ENCODE results near the gene MYOT. TPM values are rescaled to one million over a fixed set of nuclear protein-coding genes. Genes with fewer than 3 reads are reported as not detected.
"Not testable (repeated sequence)": the region's sequence is repeated elsewhere in the genome, so short reads cannot be mapped to it uniquely, and the experiment has no call there.

The MYOT gene
- total RNA-seq, 2 donors from 2014 or later, result not detected

GRCh38 chr5:137862251-137862650, 5.4 kb upstream of the MYOT start:
- H3K36me3 Mint-ChIP-seq (ENCODE audit: insufficient read depth in 2 of 2), result no peaks in the 10 kb centered on the region
- H3K4me3 Mint-ChIP-seq, result no peak overlapping the region
- peaks cover 0 to 2% of the 10 kb centered on the region in 2 donors for H3K9me3 Mint-ChIP-seq
- no peaks in the 10 kb centered on the region for H3K27me3 Mint-ChIP-seq (ENCODE audit: low read depth)
- H3K4me1 Mint-ChIP-seq (ENCODE audit: low read depth), result peaks cover 18% of the 10 kb centered on the region
- H3K27ac Mint-ChIP-seq, result no peak overlapping the region
- ATAC-seq (replicated peaks in 1 of 2), result no peak
- no peak for DNase-seq

GRCh38 chr5:137863653-137864052, 4.0 kb upstream of the MYOT start:
- not testable (repeated sequence) for H3K4me1 Mint-ChIP-seq (ENCODE audit: low read depth); H3K27me3 Mint-ChIP-seq (ENCODE audit: low read depth); DNase-seq; H3K4me3 Mint-ChIP-seq; H3K36me3 Mint-ChIP-seq (ENCODE audit: insufficient read depth in 2 of 2); ATAC-seq (replicated peaks in 1 of 2); H3K27ac Mint-ChIP-seq; H3K9me3 Mint-ChIP-seq

DNA sequence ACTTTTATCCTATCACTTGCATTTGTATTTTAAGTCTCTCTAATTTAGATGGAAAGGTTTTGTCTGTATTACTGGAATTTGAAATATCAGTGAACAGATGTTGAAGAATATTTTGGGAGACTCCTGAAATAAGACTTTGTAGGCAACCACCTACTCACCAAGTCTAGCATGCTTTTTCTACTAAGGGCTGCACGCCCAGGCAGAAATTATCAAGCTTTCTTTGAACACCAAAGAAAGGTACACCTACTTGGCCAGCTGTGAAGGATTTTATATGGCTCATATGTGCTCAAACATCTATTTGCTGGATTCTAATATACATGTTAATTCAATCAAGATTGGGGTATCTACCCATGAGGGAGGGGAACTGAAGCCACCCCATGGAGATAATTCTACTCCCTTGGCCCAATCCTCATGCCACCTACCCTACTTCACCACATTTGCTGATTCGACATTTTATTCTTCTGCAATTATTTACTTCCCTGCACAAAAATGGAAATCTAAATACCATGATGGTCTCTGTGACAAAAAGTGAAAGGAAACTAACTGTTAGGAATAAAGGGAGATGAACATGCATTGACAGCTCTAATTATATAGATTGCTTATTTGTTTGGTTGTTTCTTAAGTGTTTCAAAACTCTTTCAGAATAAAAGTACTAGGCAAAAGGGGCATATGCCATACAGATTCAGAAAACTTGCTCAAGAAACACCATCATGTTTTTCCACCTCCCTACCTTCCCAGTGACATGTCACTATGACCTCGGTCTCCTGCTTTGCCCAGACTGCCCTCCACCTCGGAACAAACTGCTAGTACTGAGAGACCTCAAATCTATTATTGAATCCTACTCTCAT, 895 bp upstream of the MYOT start:
- Mint-ChIP-seq H3K36me3 (ENCODE audit: insufficient read depth in 2 of 2) (no peaks in the 10 kb centered on the region), H3K4me3 (no peak overlapping the region), H3K27ac (no peak overlapping the region), H3K27me3 (ENCODE audit: low read depth) (no peaks in the 10 kb centered on the region), H3K4me1 (ENCODE audit: low read depth) (peaks cover 4% of the 10 kb centered on the region), H3K9me3 (peaks cover 0 to 1% of the 10 kb centered on the region in 2 donors)
- ATAC-seq (replicated peaks in 1 of 2), result no peak
- DNase-seq, result no peak

DNA sequence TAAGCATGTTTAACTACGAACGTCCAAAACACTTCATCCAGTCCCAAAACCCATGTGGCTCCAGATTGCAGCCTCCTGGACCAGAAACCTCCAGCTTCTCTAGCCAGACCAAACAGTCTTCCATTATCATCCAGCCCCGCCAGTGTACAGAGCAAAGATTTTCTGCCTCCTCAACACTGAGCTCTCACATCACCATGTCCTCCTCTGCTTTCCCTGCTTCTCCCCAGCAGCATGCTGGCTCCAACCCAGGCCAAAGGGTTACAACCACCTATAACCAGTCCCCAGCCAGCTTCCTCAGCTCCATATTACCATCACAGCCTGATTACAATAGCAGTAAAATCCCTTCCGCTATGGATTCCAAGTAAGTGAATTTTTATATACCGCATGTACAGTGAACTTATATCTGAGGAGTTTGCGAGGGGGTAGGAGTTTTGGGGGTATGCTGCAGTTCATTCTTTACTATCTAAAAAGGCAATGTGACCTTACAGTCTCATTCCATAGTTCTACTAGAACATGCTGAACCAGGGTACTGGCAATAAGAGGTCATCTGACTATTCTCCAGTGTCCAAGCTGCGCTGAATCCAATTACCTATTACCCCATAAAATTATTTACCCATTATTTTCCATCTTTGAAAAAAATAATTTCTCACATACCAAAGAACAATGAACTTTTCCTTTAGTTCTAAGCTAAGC, 3.1 kb downstream of the MYOT start:
- no peaks in the 10 kb centered on the region for H3K27me3 Mint-ChIP-seq (ENCODE audit: low read depth)
- DNase-seq, result no peak
- no peaks in the 10 kb centered on the region for H3K36me3 Mint-ChIP-seq (ENCODE audit: insufficient read depth in 2 of 2)
- H3K4me1 Mint-ChIP-seq (ENCODE audit: low read depth), result no peaks in the 10 kb centered on the region
- no peaks in the 10 kb centered on the region for H3K9me3 Mint-ChIP-seq
- H3K4me3 Mint-ChIP-seq, result no peak overlapping the region
- no peak overlapping the region for H3K27ac Mint-ChIP-seq
- ATAC-seq (replicated peaks in 1 of 2), result no peak

DNA sequence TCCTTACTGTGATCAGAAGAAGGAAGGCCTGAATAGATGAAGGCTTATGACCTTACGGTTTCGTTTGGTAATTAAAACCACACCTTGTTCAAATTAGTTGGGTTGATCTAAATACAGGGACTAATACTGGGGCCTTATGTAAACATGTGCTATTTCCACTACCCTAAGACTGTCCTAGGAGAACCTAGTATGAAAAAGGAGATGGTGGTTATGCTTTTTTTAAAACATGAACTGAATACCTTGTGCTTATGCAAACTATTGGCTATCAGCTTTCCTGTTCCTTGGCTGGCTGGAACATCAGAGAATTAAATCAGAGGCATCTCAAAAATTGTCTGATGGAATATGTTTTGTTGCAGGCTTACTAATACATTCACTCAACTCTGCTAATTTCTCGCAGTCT, 3.9 kb downstream of the MYOT start:
- H3K36me3 Mint-ChIP-seq (ENCODE audit: insufficient read depth in 2 of 2), result no peaks in the 10 kb centered on the region
- H3K9me3 Mint-ChIP-seq, result no peaks in the 10 kb centered on the region
- no peaks in the 10 kb centered on the region for H3K4me1 Mint-ChIP-seq (ENCODE audit: low read depth)
- no peak overlapping the region for H3K4me3 Mint-ChIP-seq
- no peak overlapping the region for H3K27ac Mint-ChIP-seq
- DNase-seq (no peak), ATAC-seq (replicated peaks in 1 of 2) (no peak)
- H3K27me3 Mint-ChIP-seq (ENCODE audit: low read depth), result no peaks in the 10 kb centered on the region

DNA sequence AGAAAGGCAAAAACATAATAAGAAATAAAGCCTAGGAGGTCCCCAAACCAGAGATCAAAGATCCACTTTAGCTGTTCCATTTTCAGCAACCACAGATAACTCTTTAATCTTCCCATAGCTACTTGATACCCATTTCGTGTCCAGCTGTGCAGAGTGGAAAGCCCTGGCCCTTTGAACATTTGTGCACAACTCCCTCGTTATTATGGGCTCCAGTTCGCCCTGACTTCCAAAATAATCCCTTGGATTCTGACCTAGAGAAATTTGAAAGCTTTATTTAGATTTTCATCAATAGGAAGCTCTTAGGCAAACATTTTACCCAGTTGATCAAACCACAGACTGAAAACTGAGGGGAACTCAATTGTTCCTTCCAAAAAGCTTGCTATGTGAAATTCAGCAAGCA, 4.8 kb downstream of the MYOT start:
- H3K27ac Mint-ChIP-seq, result no peak overlapping the region

GRCh38 chr5:137876101-137876500, 8.4 kb downstream of the MYOT start:
- no peak for ATAC-seq (replicated peaks in 1 of 2)
- H3K27me3 Mint-ChIP-seq (ENCODE audit: low read depth), result no peaks in the 10 kb centered on the region
- DNase-seq, result no peak
- H3K4me3 Mint-ChIP-seq, result no peak overlapping the region
- H3K4me1 Mint-ChIP-seq (ENCODE audit: low read depth), result no peaks in the 10 kb centered on the region
- H3K36me3 Mint-ChIP-seq (ENCODE audit: insufficient read depth in 2 of 2), result no peaks in the 10 kb centered on the region
- no peaks in the 10 kb centered on the region for H3K9me3 Mint-ChIP-seq
- H3K27ac Mint-ChIP-seq, result no peak overlapping the region

More for the DNA sequence above, 4.8 kb downstream of the MYOT start:
- Mint-ChIP-seq H3K4me1 (ENCODE audit: low read depth) (no peaks in the 10 kb centered on the region), H3K9me3 (no peaks in the 10 kb centered on the region), H3K36me3 (ENCODE audit: insufficient read depth in 2 of 2) (no peaks in the 10 kb centered on the region), H3K4me3 (no peak overlapping the region), H3K27me3 (ENCODE audit: low read depth) (no peaks in the 10 kb centered on the region)
- ATAC-seq (replicated peaks in 1 of 2) (no peak), DNase-seq (no peak)

GRCh38 chr5:137880313-137880712, 12.7 kb downstream of the MYOT start:
- no peak for ATAC-seq (replicated peaks in 1 of 2)
- no peak overlapping the region for H3K27ac Mint-ChIP-seq
- H3K36me3 Mint-ChIP-seq (ENCODE audit: insufficient read depth in 2 of 2), result no peaks in the 10 kb centered on the region
- no peak overlapping the region for H3K4me3 Mint-ChIP-seq
- H3K9me3 Mint-ChIP-seq, result no peaks in the 10 kb centered on the region
- no peak for DNase-seq
- no peaks in the 10 kb centered on the region for H3K4me1 Mint-ChIP-seq (ENCODE audit: low read depth)
- no peaks in the 10 kb centered on the region for H3K27me3 Mint-ChIP-seq (ENCODE audit: low read depth)

- Mint-ChIP-seq H3K27me3 (ENCODE audit: low read depth) (no peaks in the 10 kb centered on the region), H3K36me3 (ENCODE audit: insufficient read depth in 2 of 2) (peaks cover 0 to 1% of the 10 kb centered on the region in 2 donors), H3K27ac (peak overlapping the region; percentile 92), H3K4me1 (ENCODE audit: low read depth) (peaks cover 35% of the 10 kb centered on the region), H3K9me3 (no peaks in the 10 kb centered on the region), H3K4me3 (peak overlapping the region; percentile 29 to 88)
- DNase-seq (no peak), ATAC-seq (replicated peaks in 1 of 2) (no peak)
These were observed 20.2 kb downstream of the MYOT start for GRCh38 chr5:137887831-137888230.

DNA sequence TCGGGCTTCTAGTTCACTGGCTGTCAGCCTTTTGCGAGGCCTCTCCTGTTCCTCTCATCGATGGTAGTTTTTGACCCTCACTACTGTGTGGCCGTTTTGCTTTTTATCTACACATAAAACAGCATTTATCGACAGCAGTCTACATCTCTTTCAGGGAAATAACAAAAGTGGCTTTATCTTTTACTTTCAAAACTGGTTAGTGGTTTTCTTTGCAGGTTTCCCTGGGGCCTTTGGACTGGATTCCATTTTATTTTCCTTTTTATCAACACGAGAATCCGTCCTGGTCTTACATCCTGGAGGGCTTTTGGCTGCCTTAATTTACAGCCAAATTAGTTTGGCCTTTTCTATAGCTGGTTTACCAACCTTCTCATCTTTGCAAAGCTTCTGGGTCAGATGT, 20.8 kb downstream of the MYOT start:
- Mint-ChIP-seq H3K27ac (peak overlapping the region; percentile 92), H3K27me3 (ENCODE audit: low read depth) (no peaks in the 10 kb centered on the region), H3K9me3 (no peaks in the 10 kb centered on the region), H3K4me3 (peak overlapping the region; percentile 88 to 93), H3K4me1 (ENCODE audit: low read depth) (peaks cover 35% of the 10 kb centered on the region), H3K36me3 (ENCODE audit: insufficient read depth in 2 of 2) (peaks cover 0 to 1% of the 10 kb centered on the region in 2 donors)
- ATAC-seq (replicated peaks in 1 of 2), result no peak
- DNase-seq, result peak in 1 of 2 donors; percentile 2

- peaks cover 35% of the 10 kb centered on the region for H3K4me1 Mint-ChIP-seq (ENCODE audit: low read depth)
- H3K27me3 Mint-ChIP-seq (ENCODE audit: low read depth), result no peaks in the 10 kb centered on the region
- H3K4me3 Mint-ChIP-seq, result peak within 1 kb of the TSS; percentile 88 to 93
- H3K27ac Mint-ChIP-seq, result peak within 1 kb of the TSS; percentile 92
- H3K9me3 Mint-ChIP-seq, result no peaks in the 10 kb centered on the region
- ATAC-seq (replicated peaks in 1 of 2) (peak; percentile 100), DNase-seq (peak; percentile 89 to 91)
- H3K36me3 Mint-ChIP-seq (ENCODE audit: insufficient read depth in 2 of 2), result peaks cover 0 to 1% of the 10 kb centered on the region in 2 donors
These were observed 21.5 kb downstream of the MYOT start, which contains the start of gene PKD2L2 for GRCh38 chr5:137888863-137889759. PKD2L2 (plus strand) TSS chr5:137889457; CDS start chr5:137889492, 35 bp downstream.

GRCh38 chr5:137890845-137891244, 23.2 kb downstream of the MYOT start:
- DNase-seq, result no peak
- no peak for ATAC-seq (replicated peaks in 1 of 2)
- H3K9me3 Mint-ChIP-seq, result no peaks in the 10 kb centered on the region
- no peaks in the 10 kb centered on the region for H3K27me3 Mint-ChIP-seq (ENCODE audit: low read depth)
- no peak overlapping the region for H3K4me3 Mint-ChIP-seq
- peaks cover 35% of the 10 kb centered on the region for H3K4me1 Mint-ChIP-seq (ENCODE audit: low read depth)
- H3K27ac Mint-ChIP-seq, result no peak overlapping the region
- peaks cover 0 to 1% of the 10 kb centered on the region in 2 donors for H3K36me3 Mint-ChIP-seq (ENCODE audit: insufficient read depth in 2 of 2)

DNA sequence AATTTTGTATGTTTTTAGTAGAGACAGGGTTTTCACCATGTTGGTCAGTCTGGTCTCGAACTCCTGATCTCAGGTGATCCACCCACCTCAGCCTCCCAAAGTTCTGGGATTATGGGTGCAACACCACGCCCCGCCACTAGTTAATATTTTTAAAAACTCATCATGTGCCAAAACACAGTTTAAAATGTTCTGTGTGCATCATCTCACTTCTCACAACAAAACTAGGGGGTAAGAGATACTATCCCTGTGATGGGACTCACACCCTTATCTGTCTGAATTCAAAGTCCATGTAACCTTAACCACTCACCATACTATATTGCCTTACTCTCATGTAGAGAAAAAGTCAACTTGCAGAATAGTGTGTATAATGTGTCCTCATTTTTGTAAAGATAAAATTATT, 24.2 kb downstream of the MYOT start:
- DNase-seq (peak in 1 of 2 donors; percentile 5), ATAC-seq (replicated peaks in 1 of 2) (no peak)
- Mint-ChIP-seq H3K27me3 (ENCODE audit: low read depth) (no peaks in the 10 kb centered on the region), H3K4me3 (no peak overlapping the region), H3K36me3 (ENCODE audit: insufficient read depth in 2 of 2) (peaks cover 0 to 1% of the 10 kb centered on the region in 2 donors), H3K27ac (no peak overlapping the region), H3K4me1 (ENCODE audit: low read depth) (peaks cover 28% of the 10 kb centered on the region), H3K9me3 (no peaks in the 10 kb centered on the region)
